Loucy (cell line): Measurements from ENCODE around the gene XCR1.

ENCODE experiments used
- H2AFZ ChIP-seq: fragments of 200-600 bp; sonication (generic); 2 replicates; pipeline ENCODE4 v1.6.0; 2016; ENCODE audit warnings: antibody characterized with exemption, mild to moderate bottlenecking, low read length, moderate library complexity
- H3F3A ChIP-seq: fragments of 200-600 bp; 2 replicates; pipeline ENCODE4 v1.6.0; 2016; ENCODE audit warnings: antibody characterized with exemption, low read depth, mild to moderate bottlenecking
- H3K27me3 ChIP-seq: fragments of 200-600 bp; sonication (generic); 2 replicates; pipeline ENCODE4 v1.6.1; 2014; ENCODE audit warnings: low read length, mild to moderate bottlenecking; ENCODE audit not compliant: insufficient read depth, poor library complexity, severe bottlenecking
- H3K36me3 ChIP-seq: fragments of 200-600 bp; sonication (generic); 2 replicates; pipeline ENCODE4 v1.6.1; 2016; ENCODE audit warnings: low read length; ENCODE audit not compliant: insufficient read depth
- H3K4me1 ChIP-seq: fragments of 200-600 bp; sonication (generic); 2 replicates; pipeline ENCODE4 v1.5.1; 2014; ENCODE audit warnings: low read length, mild to moderate bottlenecking; ENCODE audit not compliant: insufficient read depth, poor library complexity, severe bottlenecking
- H3K4me2 ChIP-seq: fragments of 200-600 bp; sonication (generic); 2 replicates; pipeline ENCODE4 v1.6.0; 2014; ENCODE audit warnings: antibody characterized with exemption, low read length, low read depth, mild to moderate bottlenecking; ENCODE audit not compliant: poor library complexity, severe bottlenecking
- H3K4me3 ChIP-seq: fragments of 200-600 bp; sonication (generic); 2 replicates; pipeline ENCODE4 v1.5.1; 2014; ENCODE audit warnings: low read length, mild to moderate bottlenecking, mixed read lengths; ENCODE audit not compliant: poor library complexity, severe bottlenecking
- H3K79me2 ChIP-seq: fragments of 200-600 bp; sonication (generic); 2 replicates; pipeline ENCODE4 v1.6.1; 2014; ENCODE audit warnings: low read length; ENCODE audit not compliant: insufficient read depth
- H3K9ac ChIP-seq: fragments of 200-600 bp; sonication (generic); 2 replicates; pipeline ENCODE4 v1.6.0; 2014; ENCODE audit warnings: mild to moderate bottlenecking, low read depth, low read length, moderate library complexity; ENCODE audit not compliant: poor library complexity, severe bottlenecking
- H3K9me2 ChIP-seq: fragments of 200-600 bp; sonication (generic); replicated peaks from 2 replicates; pipeline ENCODE4 v1.6.1; 2016; ENCODE audit warnings: low read depth, low read length, mixed read lengths
- H3K9me3 ChIP-seq: fragments of 200-600 bp; sonication (generic); 2 replicates; pipeline ENCODE4 v1.6.1; 2014; ENCODE audit warnings: mild to moderate bottlenecking, antibody characterized with exemption, low read length, low read depth; ENCODE audit not compliant: insufficient read depth
- H4K20me1 ChIP-seq: fragments of 200-600 bp; sonication (generic); 2 replicates; pipeline ENCODE4 v1.6.0; 2014; ENCODE audit warnings: antibody characterized with exemption, low read length, mild to moderate bottlenecking; ENCODE audit not compliant: insufficient read depth, poor library complexity, severe bottlenecking
- CTCF ChIP-seq: fragments of 200-600 bp; sonication (generic); conservative IDR thresholded peaks from 2 replicates; pipeline ENCODE4 v1.5.1; 2014; ENCODE audit warnings: mild to moderate bottlenecking, antibody characterized with exemption, low read length
- EZH2phosphoT487 ChIP-seq: fragments of 200-600 bp; IDR thresholded peaks from 2 replicates; pipeline ENCODE4 v1.6.1; 2018; ENCODE audit warnings: antibody characterized with exemption, mild to moderate bottlenecking, moderate library complexity, borderline replicate concordance

The XCR1 gene

GRCh38 chr3:45984331-45985312 is 42.7 kb downstream of the XCR1 start:
- Histone ChIP-seq H3K36me3 (peaks cover 50% of the 10 kb centered on the region; the same call in 1 of the 2 replicates), H3K9me3 (no peaks in the 10 kb centered on the region), H3K4me2 (no peak overlapping the region), H3K4me3 (no peak overlapping the region), H3K27me3 (no peaks in the 10 kb centered on the region), H3F3A (no peaks in the 10 kb centered on the region), H3K9ac (no peak overlapping the region), H3K4me1 (no peaks in the 10 kb centered on the region), H3K79me2 (peaks cover 11% of the 10 kb centered on the region; the same call in 1 of the 2 replicates), H4K20me1 (peaks cover 9% of the 10 kb centered on the region), H2AFZ (no peak overlapping the region), H3K9me2 (no peaks in the 10 kb centered on the region)
- TF ChIP-seq CTCF, result no peak
- no peak for TF ChIP-seq EZH2phosphoT487

- Histone ChIP-seq H3K36me3 (peaks cover 56% of the 10 kb centered on the region; the same call in 1 of the 2 replicates), H3K9me2 (no peaks in the 10 kb centered on the region), H3K4me1 (no peaks in the 10 kb centered on the region), H3F3A (no peaks in the 10 kb centered on the region), H3K27me3 (no peaks in the 10 kb centered on the region), H3K4me3 (no peak overlapping the region), H3K79me2 (peaks cover 11% of the 10 kb centered on the region; the same call in 1 of the 2 replicates), H2AFZ (no peak overlapping the region), H3K4me2 (no peak overlapping the region), H3K9me3 (no peaks in the 10 kb centered on the region), H3K9ac (no peak overlapping the region), H4K20me1 (peaks cover 8% of the 10 kb centered on the region)
- no peak for TF ChIP-seq CTCF
- TF ChIP-seq EZH2phosphoT487, result no peak
Observed at GRCh38 chr3:45983770-45984169, 43.5 kb downstream of the XCR1 start.

- no peaks in the 10 kb centered on the region for H3K79me2 ChIP-seq
- H3K4me3 ChIP-seq, result no peak overlapping the region
- no peaks in the 10 kb centered on the region for H3K27me3 ChIP-seq
- H3K9me3 ChIP-seq, result no peaks in the 10 kb centered on the region
- no peak overlapping the region for H2AFZ ChIP-seq
- H4K20me1 ChIP-seq, result peaks cover 2% of the 10 kb centered on the region
- peaks cover 20% of the 10 kb centered on the region for H3K4me1 ChIP-seq
- no peak overlapping the region for H3K4me2 ChIP-seq
- peaks cover 56% of the 10 kb centered on the region for H3K36me3 ChIP-seq
- TF ChIP-seq EZH2phosphoT487 (no peak), CTCF (no peak)
- no peak overlapping the region for H3K9ac ChIP-seq
- H3F3A ChIP-seq, result peaks cover 3% of the 10 kb centered on the region; the same call in 1 of the 2 replicates
- no peaks in the 10 kb centered on the region for H3K9me2 ChIP-seq
Observed at GRCh38 chr3:45981346-45982074, 45.8 kb downstream of the XCR1 start.
